Skeletal muscle cell (primary cell): ENCODE measurements around the gene ANKRD55.
"Not testable (repeated sequence)": the region's sequence is repeated elsewhere in the genome, so short reads cannot be mapped to it uniquely, and the experiment has no call there.

Source experiments
- DNase-seq: peaks from one replicate; pipeline ENCODE4 v3.0.0-alpha.2; 2010; ENCODE audit warnings: low read depth
- H3K4me3 ChIP-seq: 2 replicates; pipeline ENCODE4 v1.5.1; 2011; ENCODE audit warnings: low read depth, mild to moderate bottlenecking, control low read depth, low read length, moderate library complexity

The ANKRD55 gene

DNA sequence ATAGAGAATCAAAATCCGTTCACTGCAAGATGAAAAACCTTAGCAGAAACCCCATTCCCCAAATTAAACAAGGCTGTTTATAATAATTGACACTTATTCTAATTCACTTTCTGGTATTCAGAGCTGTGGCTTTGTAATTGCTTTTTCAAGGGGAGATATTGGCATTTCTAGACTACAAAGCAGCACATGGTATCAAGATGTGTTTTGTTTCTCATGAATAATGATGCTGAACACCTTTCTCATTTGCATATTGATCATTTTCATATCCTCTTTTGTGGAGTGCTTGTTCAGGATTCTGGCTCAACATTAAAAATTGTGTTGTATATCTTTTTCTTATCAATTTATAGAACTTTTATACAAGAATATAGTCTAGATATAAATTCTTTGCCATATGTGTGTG is 22.4 kb upstream of the ANKRD55 start:
- DNase-seq: no peak
- H3K4me3 ChIP-seq: no peak overlapping the region

DNA sequence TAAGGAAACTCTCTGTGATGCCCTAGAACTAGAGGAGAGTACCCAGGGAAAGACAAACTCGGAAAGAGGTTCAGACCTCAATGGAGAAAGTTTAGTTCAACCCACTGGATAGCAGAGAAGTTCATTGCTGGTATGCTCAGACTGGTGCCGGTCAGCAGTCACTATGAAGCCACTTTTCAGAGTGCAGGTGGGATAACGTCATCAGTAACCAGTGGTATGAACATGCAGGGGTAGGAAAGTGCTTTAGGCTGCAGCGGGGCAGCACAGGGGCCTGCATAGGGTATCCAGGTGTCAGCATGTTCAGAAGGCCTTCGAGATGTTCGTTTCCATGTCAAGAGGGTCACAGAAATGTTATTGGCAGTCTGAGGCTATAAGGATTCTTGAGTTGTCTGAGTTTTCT is 20.8 kb upstream of the ANKRD55 start:
- no peak for DNase-seq
- no peak overlapping the region for H3K4me3 ChIP-seq

DNA sequence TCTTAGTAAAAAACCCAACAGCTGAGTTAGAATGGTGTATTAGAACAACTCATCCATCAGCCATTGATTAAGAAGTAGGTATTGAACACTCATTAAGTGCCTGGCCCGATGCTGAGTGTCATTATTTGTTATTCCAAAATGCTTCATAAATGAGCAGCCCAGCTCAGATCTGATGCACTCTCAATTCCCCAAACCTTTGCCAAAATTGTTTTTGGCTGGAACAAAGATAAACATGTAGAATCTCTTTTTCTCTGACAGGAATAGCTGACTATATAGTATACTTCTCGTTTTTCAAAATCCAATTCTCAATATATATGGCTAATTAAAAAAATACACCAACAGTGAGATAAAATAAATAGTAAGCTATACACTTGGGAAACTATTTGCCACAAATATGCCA is 20.0 kb upstream of the ANKRD55 start:
- no peak for DNase-seq
- no peak overlapping the region for H3K4me3 ChIP-seq

DNA sequence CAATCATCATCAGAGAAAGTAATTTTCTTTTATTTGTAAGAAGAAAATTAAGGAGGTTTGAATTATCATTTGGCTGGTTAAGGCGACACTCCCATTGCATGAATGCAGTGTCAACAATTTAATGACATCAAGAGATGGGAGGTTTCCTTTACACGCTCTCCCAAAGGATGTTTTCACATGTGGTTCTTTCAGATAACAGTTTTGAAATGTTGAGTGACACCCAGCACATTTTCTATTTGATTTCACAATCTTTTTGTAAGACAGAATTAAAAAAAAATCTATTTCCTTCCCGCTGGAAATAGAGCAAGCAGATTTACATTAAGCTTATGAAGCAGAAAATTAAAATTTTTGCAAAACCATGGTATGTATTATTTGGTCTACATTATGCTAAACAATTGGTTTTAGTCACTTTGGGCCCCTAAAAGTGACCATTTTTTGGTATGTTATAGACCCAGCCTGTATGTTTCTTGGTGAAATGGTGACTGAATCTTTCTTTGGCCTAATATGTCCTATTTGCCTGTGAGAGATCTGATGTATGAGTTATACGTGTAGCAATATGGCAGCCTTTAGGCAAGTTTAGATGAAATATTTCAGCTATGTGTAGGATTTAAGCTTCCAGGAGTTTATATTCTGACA is 18.9 kb upstream of the ANKRD55 start:
- DNase-seq: no peak
- H3K4me3 ChIP-seq: no peak overlapping the region

DNA sequence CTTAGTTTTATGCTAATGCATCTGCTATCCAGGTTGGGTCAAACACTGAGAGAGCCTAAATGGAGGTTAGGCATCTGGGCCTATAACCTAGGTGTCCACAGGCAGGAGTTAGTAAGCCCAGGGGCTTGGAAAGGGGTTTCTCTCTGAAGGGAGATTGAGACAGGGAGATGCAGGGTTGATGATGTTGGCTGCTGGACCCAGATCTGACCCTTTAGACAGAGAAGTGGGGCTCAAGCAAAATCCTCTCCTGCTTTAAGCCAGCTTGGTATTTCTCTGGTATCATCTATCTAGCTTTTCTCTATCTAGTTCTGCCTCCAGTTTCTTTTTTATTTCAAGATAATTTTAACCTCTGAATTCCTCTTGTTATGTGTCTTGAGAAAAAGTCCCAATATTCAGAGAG is 18.3 kb upstream of the ANKRD55 start:
- no peak for DNase-seq

DNA sequence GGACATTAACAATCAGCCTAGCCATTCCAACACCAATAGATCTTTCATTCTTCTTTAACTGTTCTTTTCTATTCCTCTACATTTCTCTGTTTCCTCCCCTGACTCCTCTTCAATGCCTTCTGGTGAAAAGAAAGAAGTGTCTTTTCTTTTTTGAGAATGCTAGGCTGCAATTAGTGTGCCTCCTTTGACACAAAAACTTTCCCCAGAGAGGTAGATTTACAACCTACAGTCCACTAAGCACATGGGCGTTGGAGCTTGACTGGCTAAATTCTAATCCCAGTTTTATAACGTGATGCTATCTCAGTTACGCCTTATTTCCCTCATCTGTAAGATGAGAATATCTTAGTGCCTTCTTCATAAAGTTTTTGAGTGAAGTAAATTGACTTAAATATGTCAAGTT is 16.9 kb upstream of the ANKRD55 start:
- no peak overlapping the region for H3K4me3 ChIP-seq
- no peak for DNase-seq

More for the DNA sequence above, 18.3 kb upstream of the ANKRD55 start:
- H3K4me3 ChIP-seq: no peak overlapping the region

DNA sequence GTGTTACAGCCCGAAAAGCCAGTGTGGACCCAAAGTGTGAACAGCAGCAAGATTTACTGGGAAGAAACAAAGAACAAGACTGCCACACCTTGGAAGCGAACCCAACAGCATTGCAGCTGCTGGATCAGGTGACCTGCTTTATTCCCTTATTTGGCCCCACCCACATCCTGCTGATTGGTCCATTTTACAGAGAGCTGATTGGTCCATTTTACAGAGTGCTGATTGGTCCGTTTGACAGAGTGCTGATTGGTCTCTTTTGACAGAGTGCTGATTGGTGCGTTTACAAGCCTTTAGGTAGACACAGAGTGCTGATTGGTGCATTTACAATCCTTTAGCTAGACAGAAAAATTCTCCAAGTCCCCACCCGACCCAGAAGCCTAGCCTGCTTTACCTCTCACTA is 16.0 kb upstream of the ANKRD55 start:
- DNase-seq, H3K4me3 ChIP-seq: not testable (repeated sequence)

DNA sequence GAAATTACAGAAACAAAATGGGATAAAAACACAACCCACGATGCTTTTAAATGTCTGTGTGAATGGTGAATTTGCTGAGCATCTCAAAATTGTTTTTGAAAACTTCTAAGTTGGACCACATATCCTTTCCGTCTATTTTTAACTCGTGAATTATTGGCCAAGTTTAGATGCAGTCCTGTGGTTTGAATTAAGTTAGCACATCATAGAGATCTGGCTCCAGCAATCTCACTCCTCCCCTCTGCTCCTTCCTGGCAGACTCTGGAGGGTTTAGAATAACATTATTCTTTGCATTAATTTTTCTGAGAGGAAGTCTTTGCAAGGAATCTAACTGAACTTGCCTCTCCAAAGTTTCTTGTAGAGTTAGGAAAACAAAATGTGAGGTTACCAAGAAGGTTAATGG is 14.5 kb upstream of the ANKRD55 start:
- peak; percentile 27 for DNase-seq
- H3K4me3 ChIP-seq: no peak overlapping the region

DNA sequence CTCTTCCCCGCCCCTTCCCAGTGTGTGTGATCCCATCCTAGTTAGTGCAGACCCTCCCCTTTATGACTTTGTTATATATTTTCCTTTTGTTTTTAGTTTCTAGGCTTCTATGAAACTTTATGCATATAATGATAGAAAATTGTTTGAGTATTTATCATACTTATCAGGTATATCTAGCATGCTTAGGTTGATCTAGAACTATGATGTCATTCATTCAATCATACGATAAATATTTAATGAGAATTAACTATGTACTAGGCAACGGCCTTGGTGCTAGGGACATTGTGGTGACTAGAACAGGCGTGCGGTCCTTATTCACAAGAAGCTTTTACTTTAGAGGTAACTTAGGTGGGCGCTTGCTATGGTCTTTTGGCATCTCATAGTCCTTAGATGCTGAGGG is 13.6 kb upstream of the ANKRD55 start:
- no peak for DNase-seq
- H3K4me3 ChIP-seq: no peak overlapping the region

DNA sequence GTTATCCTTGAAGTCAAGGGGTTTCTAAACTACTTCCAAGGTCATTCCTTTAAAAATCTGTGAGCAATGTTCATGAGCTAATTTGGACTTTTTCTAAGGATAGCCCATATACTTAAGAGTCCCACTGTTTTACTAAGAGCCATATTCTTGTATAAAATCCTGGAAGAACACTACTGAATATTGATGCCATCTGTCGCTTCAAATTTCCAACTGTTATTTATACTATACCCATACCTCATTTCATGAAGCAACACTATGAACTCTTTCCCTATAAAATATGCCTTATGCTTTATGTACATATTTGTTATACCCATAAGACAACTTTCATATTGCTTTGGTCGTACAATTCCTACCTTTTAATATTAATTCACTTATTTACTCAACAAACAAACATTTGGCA is 12.4 kb upstream of the ANKRD55 start:
- no peak for DNase-seq
- no peak overlapping the region for H3K4me3 ChIP-seq

DNA sequence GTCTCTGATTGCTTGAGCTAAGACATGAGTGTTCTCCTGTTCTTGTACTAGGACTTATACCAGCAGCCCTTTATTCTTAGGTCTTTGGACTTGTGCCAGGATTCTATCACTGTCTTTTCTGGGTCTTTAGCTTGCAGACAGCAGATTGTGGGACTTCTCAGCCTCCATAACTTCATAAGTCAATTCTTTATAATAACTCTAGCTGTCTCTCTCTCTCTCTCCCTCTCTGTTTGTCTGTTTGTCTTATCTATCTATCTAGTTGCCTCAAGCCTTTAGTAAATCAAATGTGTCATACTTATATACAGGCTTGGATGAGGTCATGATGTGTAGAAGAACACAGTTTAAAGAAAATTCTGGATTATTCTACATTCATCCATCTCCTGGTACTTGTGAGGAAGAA is 11.5 kb upstream of the ANKRD55 start:
- no peak for DNase-seq
- H3K4me3 ChIP-seq: no peak overlapping the region

DNA sequence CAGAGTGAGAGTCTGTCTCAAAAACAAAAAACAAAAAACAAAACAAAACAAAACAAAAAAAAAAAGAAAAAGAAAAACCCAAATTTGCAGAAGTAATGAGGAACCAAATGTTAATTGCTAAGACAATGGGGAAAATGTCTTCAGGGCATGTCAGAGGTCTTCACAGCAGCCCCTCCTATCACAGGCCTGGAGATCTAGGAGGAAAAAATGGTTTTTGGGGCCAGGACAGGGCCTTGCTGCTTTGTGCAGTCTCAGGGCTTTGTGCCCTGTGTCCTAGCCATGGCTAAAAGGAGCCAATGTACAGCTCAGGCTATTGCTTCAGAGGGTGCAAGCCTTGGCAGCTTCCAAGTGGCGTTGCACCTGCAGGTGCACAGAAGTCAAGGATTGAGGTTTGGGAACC is 9.1 kb upstream of the ANKRD55 start:
- not testable (repeated sequence) for DNase-seq, H3K4me3 ChIP-seq

DNA sequence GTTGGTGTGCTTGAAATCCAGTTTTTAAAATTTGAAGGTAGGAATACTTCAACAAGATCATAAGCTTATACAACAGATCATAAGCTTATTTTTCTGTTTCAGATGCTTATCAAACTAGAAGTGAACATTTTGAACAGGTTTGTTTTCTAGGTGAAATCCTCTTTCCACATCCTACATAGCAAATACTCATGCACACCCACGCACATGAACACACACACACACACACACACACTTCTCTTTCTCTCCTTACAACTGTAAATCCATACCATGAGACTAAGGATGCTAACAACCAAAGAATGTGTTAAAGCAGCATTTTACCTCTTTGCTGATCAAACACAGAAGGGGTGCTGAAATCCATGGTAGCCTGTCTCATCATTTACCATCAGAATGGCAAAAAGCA is 592 bp downstream of the ANKRD55 start:
- no peak overlapping the region for H3K4me3 ChIP-seq
- no peak for DNase-seq

DNA sequence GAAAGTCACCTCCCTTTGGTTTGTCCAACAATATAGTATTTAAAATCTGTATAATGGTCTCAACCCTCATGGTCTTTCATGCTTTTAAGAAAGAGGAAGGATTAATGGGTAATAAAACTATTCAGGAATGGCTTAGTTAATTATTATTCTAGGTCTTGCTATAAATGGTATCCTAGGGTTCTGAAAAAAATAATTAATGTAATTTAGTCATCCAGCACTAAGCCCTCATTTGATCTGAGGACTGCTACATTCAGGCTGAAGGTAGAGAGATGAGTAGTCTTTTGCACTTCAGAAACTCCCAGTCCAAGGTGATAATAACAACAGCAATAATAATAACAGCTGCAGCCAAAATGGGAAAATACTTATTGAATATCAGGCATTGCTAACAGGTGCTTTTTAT is 2.6 kb downstream of the ANKRD55 start:
- no peak for DNase-seq
- H3K4me3 ChIP-seq: no peak overlapping the region

DNA sequence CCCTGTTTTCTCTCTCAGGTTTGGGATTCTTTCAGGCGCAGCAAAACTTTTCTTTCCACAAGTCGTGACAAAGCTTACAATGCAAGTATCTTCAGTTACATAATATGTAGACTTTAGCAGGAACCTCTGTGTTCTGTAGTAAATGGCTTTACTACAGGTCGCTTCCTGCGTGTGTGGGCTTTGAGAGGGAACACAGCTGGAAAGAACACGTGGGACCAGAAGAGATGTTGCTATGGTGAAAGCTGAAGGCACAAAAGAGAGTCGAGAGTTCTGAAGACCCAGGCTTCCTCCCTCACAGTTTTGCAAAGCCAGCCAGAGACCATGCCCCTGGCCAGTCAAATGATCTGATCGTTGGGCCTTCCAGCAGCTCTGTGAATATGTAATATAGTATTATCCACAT is 4.0 kb downstream of the ANKRD55 start:
- H3K4me3 ChIP-seq: no peak overlapping the region

DNA sequence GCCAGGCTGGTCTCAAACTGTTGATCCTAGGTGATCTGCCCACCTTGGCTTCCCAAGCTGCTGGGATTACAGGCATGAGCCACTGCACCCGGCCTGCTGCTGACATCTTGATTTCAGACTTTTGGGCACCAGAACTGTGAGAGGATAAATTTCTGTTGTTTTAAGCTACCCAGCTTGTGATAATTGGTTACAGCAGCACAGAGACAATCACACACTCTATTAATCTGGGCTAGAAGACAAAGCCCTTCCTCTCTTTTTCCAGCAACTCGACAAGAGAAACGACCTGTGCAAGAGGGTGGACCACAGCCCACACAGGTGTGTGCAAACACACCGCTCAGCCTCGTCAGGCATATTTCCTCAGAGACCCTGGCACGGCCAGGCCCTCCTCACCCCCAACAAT is 4.5 kb downstream of the ANKRD55 start:
- no peak for DNase-seq
- H3K4me3 ChIP-seq: no peak overlapping the region

More for the DNA sequence above, 4.0 kb downstream of the ANKRD55 start:
- DNase-seq: no peak

DNA sequence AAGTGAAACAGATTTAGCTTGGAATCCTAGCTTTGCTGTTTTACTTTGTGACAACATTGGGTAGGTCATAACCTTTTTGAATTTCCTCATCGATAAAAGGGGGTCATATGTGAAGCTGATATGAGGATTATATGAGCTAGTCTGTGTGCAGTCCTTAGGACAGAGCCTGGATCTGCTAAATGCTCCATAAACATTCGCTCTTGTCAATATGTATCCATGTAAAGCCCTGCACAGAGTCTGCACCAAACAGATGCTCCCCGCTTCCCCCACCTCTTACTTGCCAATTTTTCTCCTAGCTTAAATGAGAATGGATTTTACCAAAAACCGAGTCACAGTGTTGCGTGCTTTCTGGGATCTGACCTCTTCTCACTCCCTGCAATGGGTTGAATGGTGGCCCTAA is 5.4 kb downstream of the ANKRD55 start:
- DNase-seq: no peak
- H3K4me3 ChIP-seq: no peak overlapping the region

DNA sequence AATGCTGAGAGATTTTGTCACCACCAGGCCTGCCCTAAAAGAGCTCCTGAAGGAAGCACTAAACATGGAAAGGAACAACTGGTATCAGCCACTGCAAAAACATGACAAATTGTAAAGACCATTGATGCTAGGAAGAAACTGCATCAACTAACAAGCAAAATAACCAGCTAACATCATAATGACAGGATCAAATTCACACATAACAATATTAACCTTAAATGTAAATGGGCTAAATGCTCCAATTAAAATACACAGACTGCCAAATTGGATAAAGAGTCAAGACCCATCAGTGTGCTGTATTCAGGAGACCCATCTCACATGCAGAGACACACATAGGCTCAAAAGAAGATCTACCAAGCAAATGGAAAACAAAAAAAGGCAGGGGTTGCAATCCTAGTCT is 9.8 kb downstream of the ANKRD55 start:
- DNase-seq, H3K4me3 ChIP-seq: not testable (repeated sequence)

DNA sequence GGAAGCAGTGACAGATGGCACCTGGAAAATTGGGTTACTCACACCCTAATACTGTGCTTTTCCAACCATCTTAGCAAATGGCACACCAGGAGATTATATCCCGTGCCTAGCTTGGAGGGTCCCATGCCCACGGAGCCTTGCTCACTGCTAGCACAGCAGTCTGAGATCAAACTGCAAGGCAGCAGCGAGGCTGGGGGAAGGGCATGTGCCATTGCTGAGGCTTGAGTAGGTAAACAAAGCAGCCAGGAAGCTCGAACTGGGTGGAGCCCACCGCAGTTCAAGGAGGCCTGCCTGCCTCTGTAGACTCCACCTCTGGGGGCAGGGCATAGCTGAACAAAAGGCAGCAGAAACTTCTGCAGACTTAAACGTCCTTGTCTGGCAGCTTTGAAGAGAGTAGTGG is 11.5 kb downstream of the ANKRD55 start:
- H3K4me3 ChIP-seq, DNase-seq: not testable (repeated sequence)

DNA sequence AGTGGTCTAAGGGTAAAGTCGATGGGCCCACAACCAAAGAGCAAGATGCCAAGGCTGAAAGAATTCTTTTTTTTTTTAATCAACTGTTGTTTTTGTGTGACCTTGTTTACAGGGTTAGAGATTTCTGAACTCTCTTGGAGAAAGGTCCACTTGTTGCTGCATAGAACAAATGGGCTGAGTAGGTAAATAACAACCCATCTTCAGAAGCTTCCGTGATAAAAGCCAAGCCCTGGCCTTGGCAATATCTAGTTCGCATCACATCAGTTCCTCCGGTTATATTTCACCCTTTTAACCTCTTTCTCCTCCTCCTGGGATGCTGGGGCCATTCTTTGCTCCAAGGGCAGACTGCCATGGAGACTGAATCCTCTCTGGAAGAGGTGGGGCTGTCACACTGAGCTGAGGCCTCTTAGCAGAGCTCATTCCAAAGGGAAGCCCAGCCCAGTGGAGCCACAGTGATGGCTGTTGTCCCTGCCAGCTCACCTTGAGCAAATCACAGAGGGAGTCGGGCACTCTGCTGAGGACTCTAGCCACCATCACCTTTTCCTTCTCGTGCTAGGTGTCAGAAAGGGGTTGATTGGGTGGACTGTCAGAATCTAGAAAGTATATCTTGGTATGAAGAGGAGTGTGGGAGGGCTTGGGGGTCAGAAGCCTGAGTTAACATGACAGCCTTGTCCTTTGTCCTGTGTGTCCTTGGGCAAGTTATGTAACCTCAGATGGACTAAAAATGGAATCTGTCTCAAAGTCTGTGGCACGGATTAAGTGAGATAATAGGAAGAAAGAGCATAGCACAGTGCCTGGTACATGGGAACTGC is 17.9 kb downstream of the ANKRD55 start:
- no peak overlapping the region for H3K4me3 ChIP-seq
- DNase-seq: no peak

DNA sequence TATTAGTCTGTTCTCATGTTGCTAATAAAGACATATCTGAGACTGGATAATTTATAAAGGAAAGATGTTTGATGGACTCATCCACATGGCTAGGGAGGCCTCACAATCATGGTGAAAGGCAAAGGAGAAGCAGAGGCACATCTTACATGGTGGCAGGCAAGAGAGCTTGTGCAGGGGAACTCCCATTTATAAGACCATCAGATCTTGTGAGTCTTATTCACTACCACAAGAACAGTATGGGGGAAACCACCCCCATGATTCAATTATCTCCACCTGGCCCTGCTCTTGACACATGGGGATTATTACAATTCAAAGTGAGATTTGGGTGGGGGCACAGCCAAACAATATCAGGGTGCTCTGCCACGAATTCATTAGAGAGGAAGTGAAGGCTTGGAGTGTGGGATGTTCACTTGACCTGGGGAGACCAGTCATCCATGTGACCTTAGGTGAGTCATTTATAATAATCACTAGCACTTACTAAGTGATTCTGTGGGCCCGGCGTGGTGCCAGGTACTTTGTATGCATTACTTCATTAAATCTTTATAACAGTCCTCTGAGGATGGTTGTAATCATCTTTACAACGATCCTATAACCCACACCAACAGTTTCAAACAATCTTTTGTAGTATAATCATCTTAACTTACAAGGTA is 19.1 kb downstream of the ANKRD55 start:
- DNase-seq, H3K4me3 ChIP-seq: not testable (repeated sequence)
